H1 (cell line): ENCODE data around the gene SLC24A3. TPM values are rescaled to one million over a fixed set of nuclear protein-coding genes. Genes with fewer than 3 reads are reported as not detected.

Source experiments
- CTCF ChIA-PET: fragments of 300-600 bp; sonication (Branson Sonifier 250); formaldehyde crosslinking; loops from one replicate; lab custom pipeline; 2021; ENCODE audit not compliant: partially characterized antibody; lab: Charles Lee
- POLR2A ChIA-PET: fragments of 300-600 bp; sonication (Branson Sonifier 250); formaldehyde crosslinking; loops from one replicate; lab custom pipeline; 2021; ENCODE audit warnings: inconsistent platforms; ENCODE audit not compliant: partially characterized antibody; lab: Charles Lee
- DNase-seq, 2 experiments: peaks; one replicate each; pipeline versions ENCODE4 v3.0.0 to v3.0.0-alpha.2; 2010 to 2022; ENCODE audit warnings: low spot score in 2 of 2, low read depth in 1 of 2, mixed read lengths in 1 of 2
- FAIRE-seq: peaks from 2 replicates; lab custom pipeline; 2011; peaks lifted over from hg19 to GRCh38; lab: Jason Lieb, UNC
- H2AFZ ChIP-seq: 2 replicates; pipeline ENCODE4 v1.8.1; 2012; ENCODE audit warnings: low read length, inconsistent platforms
- H2AK5ac ChIP-seq: 2 replicates; pipeline ENCODE4 v1.6.1; 2013; ENCODE audit warnings: low read depth, low read length
- H2BK120ac ChIP-seq: replicated peaks from 2 replicates; pipeline ENCODE3; 2013; ENCODE audit warnings: low read depth, low read length, inconsistent platforms
- H2BK12ac ChIP-seq: 2 replicates; pipeline ENCODE4 v1.6.1; 2013; ENCODE audit warnings: low read depth, low read length
- H2BK15ac ChIP-seq: 2 replicates; pipeline ENCODE4 v1.6.1; 2013; ENCODE audit warnings: low read length
- H2BK20ac ChIP-seq: 2 replicates; pipeline ENCODE4 v1.6.1; 2013; ENCODE audit warnings: low read length
- H2BK5ac ChIP-seq: 2 replicates; pipeline ENCODE4 v1.6.1; 2013; ENCODE audit warnings: low read depth, low read length
- H3K14ac ChIP-seq: 2 replicates; pipeline ENCODE4 v1.6.1; 2013; ENCODE audit warnings: inconsistent platforms; ENCODE audit not compliant: insufficient read length
- H3K18ac ChIP-seq: 2 replicates; pipeline ENCODE4 v1.6.1; 2013; ENCODE audit warnings: low read length; ENCODE audit errors: extremely low read depth
- H3K23ac ChIP-seq: 2 replicates; pipeline ENCODE4 v1.6.1; 2013; ENCODE audit warnings: inconsistent platforms; ENCODE audit not compliant: insufficient read length
- H3K23me2 ChIP-seq: 2 replicates; pipeline ENCODE4 v1.6.1; 2013; ENCODE audit warnings: low read depth, low read length
- H3K27ac ChIP-seq: 2 replicates; pipeline ENCODE4 v1.6.1; 2011; ENCODE audit warnings: low read depth, low read length, inconsistent platforms
- H3K27me3 ChIP-seq, 4 experiments: replicated peaks in 1 of 4; 1 replicate in 1 of 4; 2 replicates in 3 of 4; pipeline versions ENCODE4 v1.6.1 to v1.8.1; 2011 to 2013; ENCODE audit warnings: low read length in 3 of 4, mild to moderate bottlenecking in 3 of 4, inconsistent platforms in 2 of 4, mixed read lengths in 2 of 4, moderate library complexity in 1 of 4; ENCODE audit not compliant: control insufficient read depth in 3 of 4, insufficient read depth in 3 of 4; ENCODE audit errors: extremely low read depth in 1 of 4
- H3K36me3 ChIP-seq, 4 experiments: 2 replicates each; pipeline versions ENCODE4 v1.6.1 to v1.8.1; 2011 to 2013; ENCODE audit warnings: mild to moderate bottlenecking in 4 of 4, low read length in 3 of 4, moderate library complexity in 2 of 4, control low read depth in 1 of 4, inconsistent platforms in 1 of 4; ENCODE audit not compliant: insufficient read depth in 4 of 4, control insufficient read depth in 2 of 4
- H3K4ac ChIP-seq: replicated peaks from 2 replicates; pipeline ENCODE3; 2013; ENCODE audit warnings: low read length, low read depth, mixed read lengths, inconsistent platforms; ENCODE audit not compliant: insufficient read length
- H3K4me1 ChIP-seq, 4 experiments: replicated peaks in 1 of 4; 1 replicate in 1 of 4; 2 replicates in 3 of 4; pipeline versions ENCODE4 v1.6.1 to v1.8.1; 2011 to 2013; ENCODE audit warnings: low read length in 3 of 4, inconsistent platforms in 2 of 4, mixed read lengths in 1 of 4; ENCODE audit not compliant: insufficient read depth in 4 of 4, control insufficient read depth in 3 of 4
- H3K4me2 ChIP-seq, 2 experiments: 2 replicates each; pipeline versions ENCODE4 v1.6.1 to v1.8.1; 2011 to 2013; ENCODE audit warnings: low read depth in 2 of 2, low read length in 2 of 2, control low read depth in 1 of 2, inconsistent platforms in 1 of 2, mild to moderate bottlenecking in 1 of 2; ENCODE audit not compliant: insufficient read depth in 1 of 2
- H3K4me3 ChIP-seq, 4 experiments: fragments of 200-600, 300-600 bp in 1 of 4; sonication (generic), shearing (Covaris generic), sonication (Bioruptor Twin) in 1 of 4; 2 replicates each; pipeline versions ENCODE4 v1.5.1 to v1.8.1; 2011 to 2016; ENCODE audit warnings: low read length in 4 of 4, low read depth in 3 of 4, control low read depth in 2 of 4, inconsistent platforms in 2 of 4, mild to moderate bottlenecking in 2 of 4, mixed read lengths in 1 of 4, moderate library complexity in 1 of 4; ENCODE audit not compliant: insufficient read depth in 2 of 4; ENCODE audit errors: extremely low read depth in 1 of 4
- H3K56ac ChIP-seq: replicated peaks from 2 replicates; pipeline ENCODE3; 2013; ENCODE audit warnings: low read depth, mild to moderate bottlenecking, mixed read lengths, low read length, inconsistent platforms; ENCODE audit not compliant: insufficient read length
- H3K79me1 ChIP-seq: 2 replicates; pipeline ENCODE4 v1.6.1; 2013; ENCODE audit warnings: low read depth, low read length, control low read depth
- H3K79me2 ChIP-seq, 2 experiments: 2 replicates each; pipeline versions ENCODE4 v1.6.1 to v1.8.1; 2012 to 2013; ENCODE audit warnings: low read length in 2 of 2, mild to moderate bottlenecking in 2 of 2, inconsistent platforms in 1 of 2; ENCODE audit not compliant: insufficient read depth in 2 of 2, control insufficient read depth in 1 of 2
- H3K9ac ChIP-seq, 4 experiments: replicated peaks in 1 of 4; 1 replicate in 1 of 4; 2 replicates in 3 of 4; pipeline versions ENCODE4 v1.6.1 to v1.8.1; 2011 to 2013; ENCODE audit warnings: low read depth in 3 of 4, low read length in 3 of 4, control low read depth in 2 of 4, mild to moderate bottlenecking in 2 of 4, moderate library complexity in 2 of 4, inconsistent platforms in 1 of 4; ENCODE audit errors: extremely low read depth in 1 of 4
- H3K9me3 ChIP-seq, 2 experiments: 2 replicates each; pipeline versions ENCODE4 v1.6.1 to v1.8.1; 2012 to 2013; ENCODE audit warnings: mild to moderate bottlenecking in 2 of 2, moderate library complexity in 2 of 2, control low read depth in 1 of 2, inconsistent platforms in 1 of 2, low read depth in 1 of 2, low read length in 1 of 2, mixed read lengths in 1 of 2; ENCODE audit not compliant: insufficient read depth in 2 of 2
- H4K20me1 ChIP-seq, 2 experiments: replicated peaks in 1 of 2; 2 replicates each; pipeline versions ENCODE3 to v1.8.1; 2011 to 2013; ENCODE audit warnings: inconsistent platforms in 2 of 2, low read length in 2 of 2, mild to moderate bottlenecking in 1 of 2; ENCODE audit not compliant: insufficient read depth in 2 of 2, control insufficient read depth in 1 of 2
- H4K5ac ChIP-seq: 2 replicates; pipeline ENCODE4 v1.6.1; 2013; ENCODE audit warnings: low read length, low read depth, mixed read lengths, inconsistent platforms; ENCODE audit not compliant: insufficient read length
- H4K8ac ChIP-seq: 2 replicates; pipeline ENCODE4 v1.8.0; 2013; ENCODE audit warnings: mild to moderate bottlenecking, moderate library complexity, low read length, inconsistent platforms; ENCODE audit not compliant: insufficient read depth; ENCODE audit errors: extremely low read depth
- H4K91ac ChIP-seq: replicated peaks from 2 replicates; pipeline ENCODE3; 2013; ENCODE audit warnings: low read length, mixed read lengths, inconsistent platforms; ENCODE audit not compliant: insufficient read length
- BCL11A ChIP-seq, 2 experiments: IDR thresholded peaks; one replicate each; pipeline ENCODE4 v1.6.1; 2011; ENCODE audit warnings: low read depth in 2 of 2, low read length in 2 of 2, mild to moderate bottlenecking in 2 of 2
- EGR1 ChIP-seq: IDR thresholded peaks from 2 replicates; pipeline ENCODE4 v1.6.1; 2011; ENCODE audit warnings: low read depth, low read length, borderline replicate concordance
- HDAC6 ChIP-seq: IDR thresholded peaks from one replicate; pipeline ENCODE4 v1.7.1; 2012; ENCODE audit warnings: low read depth, mild to moderate bottlenecking, inconsistent platforms, low read length, moderate library complexity
- KDM4A ChIP-seq: IDR thresholded peaks from one replicate; pipeline ENCODE4 v1.7.1; 2012; ENCODE audit warnings: low read depth, mild to moderate bottlenecking, moderate library complexity, low read length, inconsistent platforms; ENCODE audit not compliant: severe bottlenecking
- KDM5A ChIP-seq: fragments of 200-600 bp; IDR thresholded peaks from 2 replicates; pipeline ENCODE4 v1.7.1; 2012; ENCODE audit warnings: mild to moderate bottlenecking, low read length, inconsistent platforms, mixed read lengths
- NANOG ChIP-seq: IDR thresholded peaks from 2 replicates; pipeline ENCODE4 v1.6.1; 2011; ENCODE audit warnings: low read length, low read depth, mild to moderate bottlenecking, inconsistent platforms; ENCODE audit not compliant: insufficient read depth, poor library complexity, severe bottlenecking
- SAP30 ChIP-seq: fragments of 300-600 bp; sonication (generic); IDR thresholded peaks from 2 replicates; pipeline ENCODE4 v1.7.1; 2012; ENCODE audit warnings: low read length, moderate library complexity, mild to moderate bottlenecking, inconsistent platforms; ENCODE audit not compliant: insufficient read depth, insufficient replicate concordance
- TAF1 ChIP-seq: IDR thresholded peaks from 2 replicates; pipeline ENCODE4 v1.6.1; 2011; ENCODE audit warnings: mild to moderate bottlenecking, low read depth, low read length
- WGBS, 2 experiments: shearing (Covaris generic) in 1 of 2; methylation state at CpG; one replicate each; pipeline versions ENCODE4 v1.1.6 to v1.1.7; 2013 to 2015; ENCODE audit warnings: low lambda C conversion rate in 2 of 2, mixed read lengths in 2 of 2, inconsistent platforms in 1 of 2, low coverage in 1 of 2, missing lambda C conversion rate in 1 of 2; ENCODE audit not compliant: insufficient replicate concordance in 2 of 2, insufficient coverage in 1 of 2, insufficient read length in 1 of 2; ENCODE audit errors: extremely low coverage in 1 of 2, missing lambda C conversion rate in 1 of 2; 5-methylcytosine and 5-hydroxymethylcytosine counted together
- polyA plus RNA-seq, 7 experiments: library from polyadenylated mRNA; depleted of rRNA in 3 of 7; stranded (reverse) in 5 of 7; unstranded in 2 of 7; fragments of >200 nt in 5 of 7; fragments of 200-250 nt in 2 of 7; gene quantifications; 1 replicate in 5 of 7; 2 replicates in 1 of 7; 4 replicates in 1 of 7; pipeline versions ENCODE4 v1.2.1 to v1.2.3, GENCODE V29; 2011 to 2013; ENCODE audit warnings: missing spikeins in 2 of 7, mixed read lengths in 2 of 7
- total RNA-seq: library from RNA; stranded (reverse); fragmentation: NEBNext Ultra II Directional; extraction: Animal tissue kit (Norgen Biotek cat#: 25700); gene quantifications from 2 replicates; pipeline ENCODE4 v1.2.1, GENCODE V29; 2021
- TF ChIP-seq, protein P1 (sequence below): IDR thresholded peaks from 2 replicates; pipeline ENCODE4 v1.6.1; 2012; ENCODE audit warnings: inconsistent platforms
- TF ChIP-seq, protein P2 (sequence below), 3 experiments: IDR thresholded peaks; 1 replicate in 2 of 3; 2 replicates in 1 of 3; pipeline versions ENCODE4 v1.5.1 to v1.6.1; 2011; ENCODE audit warnings: low read length in 3 of 3, mild to moderate bottlenecking in 3 of 3, inconsistent platforms in 2 of 3, low read depth in 1 of 3, moderate library complexity in 1 of 3; ENCODE audit not compliant: insufficient read depth in 1 of 3; ENCODE audit errors: control extremely low read depth in 1 of 3

The SLC24A3 gene
- total and polyA plus RNA-seq, 2 of the 8 experiments (the other 6 are each of a cell fraction or from before 2014, with no cell fraction given): 4.5 to 6.3 TPM

DNA sequence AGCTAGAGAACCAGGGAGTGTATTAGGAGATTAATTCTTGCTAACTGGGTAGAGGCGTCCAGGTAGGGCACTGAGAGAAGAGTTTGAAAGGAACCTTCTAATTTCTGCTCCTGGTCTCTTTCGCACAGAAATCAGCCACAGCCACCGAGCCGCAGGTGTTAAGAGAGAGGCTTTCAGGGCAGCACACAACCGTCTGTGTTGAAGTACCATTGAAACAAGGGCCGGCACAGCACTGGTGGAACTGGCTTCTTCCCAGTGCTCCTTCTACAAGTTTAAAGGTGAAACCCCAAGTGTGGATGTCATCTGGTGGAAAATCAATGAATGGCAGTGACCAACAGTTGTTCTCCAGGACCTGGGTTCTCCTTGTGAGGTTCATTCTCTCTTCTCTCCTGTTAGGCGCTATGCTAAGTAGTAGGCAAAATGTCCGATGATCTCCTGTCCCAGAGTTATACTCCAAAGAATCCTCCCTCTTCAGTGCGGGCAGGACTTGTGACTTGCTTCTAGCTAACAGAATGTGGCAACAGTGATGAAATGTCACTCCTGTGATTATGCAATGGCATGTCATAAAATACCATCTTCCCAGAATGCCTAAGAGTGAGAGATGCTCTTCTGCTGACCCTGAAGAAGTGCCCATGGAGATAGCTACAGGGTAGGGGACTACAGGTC lies 530.7 kb downstream of the SLC24A3 start:
- H3K4me3 ChIP-seq: no peak overlapping the region
- H2BK5ac ChIP-seq: no peak overlapping the region
- H3K27ac ChIP-seq: no peak overlapping the region
- H3K56ac ChIP-seq: no peak overlapping the region
- no peak overlapping the region for H3K4me2 ChIP-seq
- H3K4me1 ChIP-seq: peaks cover 0 to 5% (median under 1%) of the 10 kb centered on the region in 4 experiments; a peak in 2 of 7 replicates
- WGBS, 2 experiments: 77% methylated on average over 9 of the region's 9 CpGs; no CpG with 5 or more reads in 1 of the 2 experiments
- no peak overlapping the region for H3K4ac ChIP-seq
- no peak overlapping the region for H4K91ac ChIP-seq
- H2AK5ac ChIP-seq: no peak overlapping the region
- H2BK20ac ChIP-seq: no peak overlapping the region
- no peaks in the 10 kb centered on the region for H4K20me1 ChIP-seq
- CTCF ChIA-PET: interaction anchor here (1.3 to 1.7 kb wide), 2 partner anchors 14 to 50 kb away, joined by 3 to 6 read pairs; no protein-coding TSS in a partner anchor
- no peak overlapping the region for H2AFZ ChIP-seq
- H3K14ac ChIP-seq: no peak overlapping the region
- H2BK15ac ChIP-seq: no peak overlapping the region
- H3K23me2 ChIP-seq: no peaks in the 10 kb centered on the region
- no peaks in the 10 kb centered on the region for H3K79me2 ChIP-seq
- no peak overlapping the region for H4K5ac ChIP-seq
- POLR2A ChIA-PET: no interaction called here
- DNase-seq (no peak), FAIRE-seq (no peak)
- no peak overlapping the region for H3K23ac ChIP-seq
- H3K9ac ChIP-seq: no peak overlapping the region
- no peaks in the 10 kb centered on the region; the same call in 1 of the 2 replicates for H3K79me1 ChIP-seq
- no peaks in the 10 kb centered on the region for H3K36me3 ChIP-seq
- H2BK120ac ChIP-seq: no peak overlapping the region
- H4K8ac ChIP-seq: no peak overlapping the region
- H3K18ac ChIP-seq: no peak overlapping the region
- H3K27me3 ChIP-seq: no peaks in the 10 kb centered on the region; a peak in 1 of 7 replicates
- peaks cover 4 to 9% of the 10 kb centered on the region in 2 experiments; a peak in 2 of 4 replicates for H3K9me3 ChIP-seq
- no peak overlapping the region for H2BK12ac ChIP-seq
- TF ChIP-seq HDAC6 (no peak), NANOG (no peak), KDM5A (no peak), EGR1 (no peak), KDM4A (no peak), TAF1 (no peak), SAP30 (no peak), BCL11A (IDR thresholded peaks at IDR 0.05; ENCODE audit: low read depth in 2 of 2, low read length in 2 of 2) (no peak)
- TF ChIP-seq, protein P1, sequence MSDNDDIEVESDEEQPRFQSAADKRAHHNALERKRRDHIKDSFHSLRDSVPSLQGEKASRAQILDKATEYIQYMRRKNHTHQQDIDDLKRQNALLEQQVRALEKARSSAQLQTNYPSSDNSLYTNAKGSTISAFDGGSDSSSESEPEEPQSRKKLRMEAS: no peak
- TF ChIP-seq, protein P2, sequence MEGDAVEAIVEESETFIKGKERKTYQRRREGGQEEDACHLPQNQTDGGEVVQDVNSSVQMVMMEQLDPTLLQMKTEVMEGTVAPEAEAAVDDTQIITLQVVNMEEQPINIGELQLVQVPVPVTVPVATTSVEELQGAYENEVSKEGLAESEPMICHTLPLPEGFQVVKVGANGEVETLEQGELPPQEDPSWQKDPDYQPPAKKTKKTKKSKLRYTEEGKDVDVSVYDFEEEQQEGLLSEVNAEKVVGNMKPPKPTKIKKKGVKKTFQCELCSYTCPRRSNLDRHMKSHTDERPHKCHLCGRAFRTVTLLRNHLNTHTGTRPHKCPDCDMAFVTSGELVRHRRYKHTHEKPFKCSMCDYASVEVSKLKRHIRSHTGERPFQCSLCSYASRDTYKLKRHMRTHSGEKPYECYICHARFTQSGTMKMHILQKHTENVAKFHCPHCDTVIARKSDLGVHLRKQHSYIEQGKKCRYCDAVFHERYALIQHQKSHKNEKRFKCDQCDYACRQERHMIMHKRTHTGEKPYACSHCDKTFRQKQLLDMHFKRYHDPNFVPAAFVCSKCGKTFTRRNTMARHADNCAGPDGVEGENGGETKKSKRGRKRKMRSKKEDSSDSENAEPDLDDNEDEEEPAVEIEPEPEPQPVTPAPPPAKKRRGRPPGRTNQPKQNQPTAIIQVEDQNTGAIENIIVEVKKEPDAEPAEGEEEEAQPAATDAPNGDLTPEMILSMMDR (IDR thresholded peaks at IDR 0.05; ENCODE audit: control extremely low read depth in 1 of 3, insufficient read depth in 1 of 3, low read depth in 1 of 3, low read length in 3 of 3): no peak
